ENCODE measurements around the gene ZNF750.

ZNF750 gene

GRCh38 chr17:82860606-82861392 lies 21.0 kb upstream of the ZNF750 start:
- DNase-seq (ENCODE audit: low read depth in 3 of 3, low spot score in 1 of 3), result no peak

DNA sequence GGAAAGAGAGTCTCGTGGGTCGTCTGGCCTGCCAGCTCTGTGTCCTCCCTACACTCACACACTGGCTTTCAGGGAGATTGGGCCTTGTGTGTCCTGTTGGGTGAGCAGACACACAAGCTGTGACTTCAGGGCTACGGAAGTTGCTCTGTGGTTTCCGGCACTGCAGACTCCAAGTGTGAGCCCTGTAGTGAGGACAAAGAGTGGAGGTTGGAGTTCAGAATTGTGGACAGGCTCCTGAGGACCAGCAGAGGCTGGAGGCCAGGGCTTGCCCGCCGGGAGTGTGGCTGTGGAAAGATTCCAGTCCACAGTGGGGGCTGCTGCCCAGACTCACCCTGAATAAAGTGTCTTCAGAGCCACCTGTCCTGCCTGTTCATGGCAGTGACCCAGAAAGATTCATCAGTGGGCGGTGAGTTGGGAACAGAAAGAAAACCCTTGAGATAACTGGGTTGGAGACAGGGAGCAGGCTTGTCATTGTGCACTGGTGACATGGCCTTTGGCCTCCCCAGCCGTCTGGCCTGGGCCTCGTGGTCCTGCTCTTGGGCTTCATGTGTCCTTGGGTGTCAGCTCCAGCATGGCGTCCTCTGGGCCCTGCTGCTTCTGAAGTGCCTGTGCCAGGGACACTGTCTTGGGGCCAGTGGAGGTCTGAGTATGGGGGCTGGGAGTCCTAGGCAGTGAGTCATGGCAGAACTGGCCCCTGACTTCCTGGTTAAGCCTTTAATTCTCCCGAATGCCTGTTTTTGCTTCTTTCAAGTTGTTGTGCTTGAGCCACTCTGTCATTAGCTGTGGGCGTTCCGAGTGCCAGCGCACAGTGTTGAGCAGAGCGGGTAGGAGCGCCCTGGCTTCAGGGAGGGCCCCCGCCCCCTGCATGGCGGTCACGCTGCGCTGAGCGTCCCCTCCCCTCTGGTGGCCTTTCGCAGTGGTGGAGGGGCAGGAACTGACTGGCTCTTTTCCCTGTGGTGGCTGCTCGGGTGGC lies 19.9 kb upstream of the ZNF750 start:
- DNase-seq (ENCODE audit: low read depth in 3 of 3, low spot score in 1 of 3), result peak in 1 of 3 donors; percentile 35

- DNase-seq (ENCODE audit: low read depth in 3 of 3, low spot score in 1 of 3), result no peak
Observed at GRCh38 chr17:82858376-82859126, 18.7 kb upstream of the ZNF750 start.

- DNase-seq (ENCODE audit: low read depth in 3 of 3, low spot score in 1 of 3), result no peak
Observed at GRCh38 chr17:82856361-82856760, 16.5 kb upstream of the ZNF750 start.

DNA sequence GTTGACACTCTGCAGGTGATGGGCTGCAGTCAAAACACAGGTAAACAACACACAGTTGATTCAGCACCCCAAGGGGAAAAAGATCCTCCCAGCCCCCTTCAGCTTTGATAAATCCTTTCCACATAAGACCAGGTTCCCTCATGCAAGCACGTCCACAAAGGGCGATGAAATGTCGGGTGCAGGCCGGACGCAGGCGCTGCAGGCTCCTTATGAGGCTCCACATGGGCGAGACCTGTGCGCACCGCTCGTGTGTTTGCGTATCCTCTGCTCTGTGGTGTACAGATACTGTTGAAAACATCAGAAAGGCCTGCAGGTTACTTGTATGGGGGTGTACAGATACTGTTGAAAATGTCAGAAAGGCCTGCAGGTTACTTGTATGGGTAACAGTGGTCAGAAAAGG lies 14.4 kb upstream of the ZNF750 start:
- DNase-seq (ENCODE audit: low read depth in 3 of 3, low spot score in 1 of 3), result no peak

- DNase-seq (ENCODE audit: low read depth in 3 of 3, low spot score in 1 of 3), result no peak
Observed at GRCh38 chr17:82851381-82851780, 11.6 kb upstream of the ZNF750 start.

GRCh38 chr17:82849076-82849945 lies 9.5 kb upstream of the ZNF750 start:
- no peak for DNase-seq (ENCODE audit: low read depth in 3 of 3, low spot score in 1 of 3)

GRCh38 chr17:82848022-82848592 lies 8.3 kb upstream of the ZNF750 start:
- no peak for DNase-seq (ENCODE audit: low read depth in 3 of 3, low spot score in 1 of 3)

- DNase-seq (ENCODE audit: low read depth in 3 of 3, low spot score in 1 of 3), result no peak
Observed at GRCh38 chr17:82846061-82846691, 6.4 kb upstream of the ZNF750 start.

DNA sequence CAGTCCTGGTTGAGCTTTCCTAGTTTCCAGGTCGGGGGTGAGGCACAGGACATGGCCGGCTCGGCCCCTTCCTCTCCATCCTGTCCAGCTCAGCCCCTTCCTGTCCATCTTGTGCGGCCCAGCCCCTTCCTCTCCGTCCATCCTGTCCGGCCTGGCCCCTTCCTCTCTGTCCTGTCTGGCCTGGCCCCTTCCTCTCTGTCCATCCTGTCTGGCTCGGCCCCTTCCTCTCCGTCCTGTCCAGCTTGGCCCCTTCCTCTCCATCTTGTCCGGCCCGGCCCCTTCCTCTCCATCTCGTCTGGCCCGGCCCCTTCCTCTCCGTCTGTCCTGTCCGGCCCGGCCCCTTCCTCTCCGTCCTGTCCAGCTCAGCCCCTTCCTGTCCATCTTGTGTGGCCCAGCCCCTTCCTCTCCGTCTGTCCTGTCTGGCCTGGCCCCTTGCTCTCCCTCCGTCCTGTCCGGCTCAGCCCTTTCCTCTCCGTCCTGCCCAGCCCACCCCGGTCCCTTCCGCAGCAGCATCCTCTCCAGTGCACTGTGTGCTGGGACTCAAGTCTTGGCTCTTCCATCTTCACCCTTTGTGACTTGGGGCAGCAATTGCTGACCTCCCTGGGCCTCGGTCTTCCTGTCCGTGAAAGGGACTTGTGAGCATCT lies 5.5 kb upstream of the ZNF750 start:
- no peak for DNase-seq (ENCODE audit: low read depth in 3 of 3, low spot score in 1 of 3)

DNA sequence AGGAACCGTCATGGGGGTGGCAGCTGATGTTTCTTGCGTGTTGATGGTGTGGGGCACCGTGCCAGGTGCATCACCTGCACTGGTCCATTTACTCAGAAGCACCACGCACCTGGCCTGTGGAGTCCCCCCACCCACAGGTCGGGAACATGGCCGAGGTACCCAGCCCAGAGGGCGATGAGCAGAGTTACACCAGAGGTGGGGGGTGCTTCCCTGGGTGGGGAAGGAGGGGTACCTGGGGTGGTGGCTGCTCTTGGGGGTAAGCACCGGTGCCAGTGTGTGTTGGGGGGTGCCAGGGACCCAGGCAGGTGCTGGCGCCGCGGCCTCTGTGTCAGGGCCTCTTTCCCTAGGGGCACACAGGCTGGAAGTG lies 5.0 kb upstream of the ZNF750 start:
- DNase-seq (ENCODE audit: low read depth in 3 of 3, low spot score in 1 of 3), result no peak

GRCh38 chr17:82843904-82844680 lies 4.3 kb upstream of the ZNF750 start:
- DNase-seq (ENCODE audit: low read depth in 3 of 3, low spot score in 1 of 3), result no peak

DNA sequence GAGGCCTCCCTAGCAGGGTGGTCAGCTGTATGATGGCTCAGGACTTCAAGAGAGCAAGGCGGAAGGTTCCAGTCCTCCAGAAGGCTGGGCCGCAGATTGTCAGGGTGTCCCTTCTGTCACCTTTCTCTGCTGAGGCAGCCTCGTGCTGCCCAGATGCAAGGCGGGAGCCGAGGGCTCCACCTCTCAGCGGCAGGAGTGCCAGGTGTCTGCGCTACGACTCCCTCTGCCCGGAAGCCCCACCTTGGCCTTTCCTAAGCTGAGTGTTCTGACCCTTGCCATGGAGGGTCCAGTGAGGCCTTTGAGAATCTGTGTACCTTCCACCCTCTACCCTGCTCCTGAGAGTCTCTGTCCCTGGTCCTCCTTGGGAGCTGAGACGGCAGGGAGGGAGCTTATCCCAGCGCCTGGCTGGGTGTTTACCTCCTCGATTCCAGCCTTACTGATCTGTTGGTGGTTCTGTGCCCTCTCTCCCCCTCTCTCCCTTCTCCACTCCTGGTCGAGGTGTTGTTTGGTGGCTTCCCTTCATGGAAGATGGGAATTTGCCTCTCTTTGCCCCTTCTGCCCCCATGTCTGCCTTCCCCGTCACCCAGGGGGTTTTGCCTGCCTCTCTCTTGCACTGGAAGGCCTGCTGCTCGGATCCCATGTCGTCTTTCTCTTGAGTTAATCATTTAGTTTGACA lies 2.2 kb upstream of the ZNF750 start:
- DNase-seq (ENCODE audit: low read depth in 3 of 3, low spot score in 1 of 3), result no peak

GRCh38 chr17:82840431-82840831 lies 609 bp upstream of the ZNF750 start:
- no peak for DNase-seq (ENCODE audit: low read depth in 3 of 3, low spot score in 1 of 3)

DNA sequence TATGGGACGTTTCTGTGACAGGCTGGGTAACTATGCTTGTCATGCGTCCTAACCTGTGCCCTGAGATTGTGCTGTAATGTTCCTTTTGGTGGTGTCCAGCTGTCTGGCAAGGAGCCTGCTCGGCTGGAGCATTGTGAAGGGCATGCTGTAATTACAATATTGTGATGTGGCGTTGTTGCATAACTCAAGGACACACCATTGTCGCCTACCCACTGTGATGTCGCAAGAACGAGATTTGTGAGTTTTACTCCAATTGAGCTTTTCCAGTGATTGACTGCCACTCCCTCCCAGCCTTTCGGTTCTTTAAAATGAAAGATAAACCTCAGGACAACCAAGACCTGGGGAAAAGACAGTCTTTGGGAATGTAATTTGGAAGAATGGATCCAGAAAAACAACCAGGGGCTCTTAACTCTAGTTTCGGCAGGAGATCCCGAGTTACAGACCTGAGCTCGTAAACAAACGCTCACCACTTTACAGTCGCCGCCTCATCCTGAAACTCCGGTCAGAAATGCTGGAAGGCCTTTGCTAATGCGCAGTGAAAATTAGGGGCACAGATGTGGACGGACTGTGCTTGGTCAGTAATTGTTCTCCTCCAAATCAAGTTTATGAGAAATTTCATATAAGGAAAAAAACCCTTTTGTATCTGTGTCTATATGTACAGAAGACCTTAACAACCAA lies 1.3 kb downstream of the ZNF750 start:
- no peak for DNase-seq (ENCODE audit: low read depth in 3 of 3, low spot score in 1 of 3)

- no peak for DNase-seq (ENCODE audit: low read depth in 3 of 3, low spot score in 1 of 3)
Observed at GRCh38 chr17:82837586-82838320, 2.1 kb downstream of the ZNF750 start.

Data from stimulated activated CD4-positive, alpha-beta T cell treated with anti-CD3 and anti-CD28 coated beads, TNF-alpha, amount 100 ng/mL, for 1 hour (primary cell).